ENCODE data around the gene COL16A1. TPM values are rescaled to one million over a fixed set of nuclear protein-coding genes. Genes with fewer than 3 reads are reported as not detected.

COL16A1 gene
- total and polyA plus RNA-seq, 2 of the 4 experiments (the other 2 are of a cell fraction): 34.2 to 62.8 TPM

- peak overlapping the region; percentile 95 for H2BK5ac ChIP-seq (ENCODE audit: low read depth, low read length, poor library complexity, severe bottlenecking)
- H2AK9ac ChIP-seq (replicated peaks; ENCODE audit: low read depth, low read length, poor library complexity): peak overlapping the region; percentile 85
- H3K23ac ChIP-seq (ENCODE audit: low read depth, low read length): no peak overlapping the region
- no TSS peak for BruUV-seq (replicated peaks)
- peak overlapping the region; percentile 81; the same call in 1 of the 2 replicates for H4K91ac ChIP-seq (ENCODE audit: insufficient read depth, low read depth, low read length)
- no peak overlapping the region for H3K56ac ChIP-seq (ENCODE audit: extremely low read depth, insufficient read depth, low read length)
- H3K9me3 ChIP-seq (ENCODE audit: control insufficient read depth, insufficient read depth, low read length): no peaks in the 10 kb centered on the region
- H3K9me1 ChIP-seq (ENCODE audit: insufficient read depth, low read length): peaks cover 32% of the 10 kb centered on the region
- H3K27me3 ChIP-seq (ENCODE audit: control insufficient read depth, insufficient read depth, low read length): no peaks in the 10 kb centered on the region
- ATAC-seq (ENCODE audit: low read depth) (no peak), DNase-seq (no peak)
- H4K5ac ChIP-seq (ENCODE audit: low read depth, low read length): no peak overlapping the region
- intact Hi-C loops (cut with micrococcal nuclease): no loop called here
- peaks cover 43% of the 10 kb centered on the region for H3K4me1 ChIP-seq (ENCODE audit: control insufficient read depth, insufficient read depth, low read length)
- H2AK5ac ChIP-seq (ENCODE audit: low read depth, low read length): peak overlapping the region; percentile 100
- H3K4ac ChIP-seq (ENCODE audit: low read depth, low read length): peak overlapping the region; percentile 97
- no peak overlapping the region; the same call in 1 of the 3 replicates for H2BK15ac ChIP-seq (ENCODE audit: low read depth, low read length)
- H4K20me1 ChIP-seq (ENCODE audit: insufficient read depth, low read length): no peaks in the 10 kb centered on the region
- H3K4me3 ChIP-seq (ENCODE audit: insufficient read depth, low read depth, low read length): no peak overlapping the region
- H3K79me1 ChIP-seq (ENCODE audit: low read depth in 1 of 2, low read length in 2 of 2): peaks cover 11 to 69% of the 10 kb centered on the region in 2 experiments; a peak in 3 of 4 replicates
- peak overlapping the region; percentile 100 for H2BK120ac ChIP-seq (ENCODE audit: low read depth, low read length)
- no peak overlapping the region for H2BK20ac ChIP-seq (ENCODE audit: low read depth, low read length)
- H3K27ac ChIP-seq (ENCODE audit: insufficient read depth, low read length): peak overlapping the region; percentile 22
- H3K36me3 ChIP-seq (ENCODE audit: control insufficient read depth, insufficient read depth, low read length): peaks cover 63% of the 10 kb centered on the region
- ChIA-PET CTCF (no interaction called here), POLR2A (ENCODE audit: unreplicated experiment) (interaction anchor here (0.5 kb wide), 1 partner anchor 14 kb away, joined by 3 read pairs; no protein-coding TSS in a partner anchor)
- no peak overlapping the region for H2AFZ ChIP-seq (replicated peaks; ENCODE audit: low read length, poor library complexity)
- no peak overlapping the region for H4K8ac ChIP-seq (ENCODE audit: low read depth in 2 of 2, low read length in 2 of 2)
- in situ Hi-C loops (cut with MboI; ENCODE audit: low sequenced_read_pairs): no loop called here
- no peak for TF ChIP-seq POLR2A (IDR thresholded peaks at IDR 0.05; ENCODE audit: low read depth, low read length)
- TF ChIP-seq, protein P1, sequence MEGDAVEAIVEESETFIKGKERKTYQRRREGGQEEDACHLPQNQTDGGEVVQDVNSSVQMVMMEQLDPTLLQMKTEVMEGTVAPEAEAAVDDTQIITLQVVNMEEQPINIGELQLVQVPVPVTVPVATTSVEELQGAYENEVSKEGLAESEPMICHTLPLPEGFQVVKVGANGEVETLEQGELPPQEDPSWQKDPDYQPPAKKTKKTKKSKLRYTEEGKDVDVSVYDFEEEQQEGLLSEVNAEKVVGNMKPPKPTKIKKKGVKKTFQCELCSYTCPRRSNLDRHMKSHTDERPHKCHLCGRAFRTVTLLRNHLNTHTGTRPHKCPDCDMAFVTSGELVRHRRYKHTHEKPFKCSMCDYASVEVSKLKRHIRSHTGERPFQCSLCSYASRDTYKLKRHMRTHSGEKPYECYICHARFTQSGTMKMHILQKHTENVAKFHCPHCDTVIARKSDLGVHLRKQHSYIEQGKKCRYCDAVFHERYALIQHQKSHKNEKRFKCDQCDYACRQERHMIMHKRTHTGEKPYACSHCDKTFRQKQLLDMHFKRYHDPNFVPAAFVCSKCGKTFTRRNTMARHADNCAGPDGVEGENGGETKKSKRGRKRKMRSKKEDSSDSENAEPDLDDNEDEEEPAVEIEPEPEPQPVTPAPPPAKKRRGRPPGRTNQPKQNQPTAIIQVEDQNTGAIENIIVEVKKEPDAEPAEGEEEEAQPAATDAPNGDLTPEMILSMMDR (conservative IDR thresholded peaks at IDR 0.05; ENCODE audit: low read depth, low read length): no peak
- no peak for TF ChIP-seq RFX5 (IDR thresholded peaks at IDR 0.05; ENCODE audit: low read depth, low read length)
- TF ChIP-seq MAFK (IDR thresholded peaks at IDR 0.05; ENCODE audit: low read depth, low read length): no peak
- H3K4me2 ChIP-seq (ENCODE audit: low read depth, low read length): no peak overlapping the region
- dilution Hi-C loops (cut with HindIII; ENCODE audit: low sequenced_read_pairs, unreplicated experiment): no loop called here
- WGBS, 2 experiments (ENCODE audit: extremely low coverage in 2 of 2, insufficient read length in 1 of 2): no CpG with 5 or more reads among the region's 4 CpGs
- no peak overlapping the region for H3K18ac ChIP-seq (ENCODE audit: low read depth, low read length)
- no peak overlapping the region for H3K14ac ChIP-seq (replicated peaks; ENCODE audit: low read depth, low read length)
- no peak overlapping the region for H3K9ac ChIP-seq (ENCODE audit: low read depth, low read length)
Measured at GRCh38 chr1:31691446-31691845, 12.4 kb downstream of the COL16A1 start.

Measured in IMR-90 (cell line).